ENCODE measurements around the gene FBXO36. TPM values are rescaled to one million over a fixed set of nuclear protein-coding genes. Genes with fewer than 3 reads are reported as not detected.

Gene FBXO36
- total and polyA plus RNA-seq, 2 donors (not counting 1 experiment from before 2014, with no cell fraction given) = 0.49 to 1.5 TPM

- no peaks in the 10 kb centered on the region for H3K27me3 ChIP-seq (replicated peaks in 1 of 4; ENCODE audit: control extremely low read depth in 1 of 4, control insufficient read depth in 3 of 4, insufficient read depth in 4 of 4, low read length in 3 of 4)
- peaks cover 0 to 3% of the 10 kb centered on the region in 2 donors for H3K4me1 ChIP-seq (ENCODE audit: control insufficient read depth in 2 of 2, insufficient read depth in 2 of 2, low read length in 2 of 2)
- WGBS (ENCODE audit: insufficient coverage) = no CpG with 5 or more reads among the region's 1 CpG
- ChIA-PET POLR2A (no interaction called here), CTCF (no interaction called here)
- Mint-ChIP-seq H3K9me3 (ENCODE audit: insufficient read depth) (no peaks in the 10 kb centered on the region), H3K27me3 (no peaks in the 10 kb centered on the region), H3K27ac (peak overlapping the region; percentile 15), H3K4me1 (peaks cover 49% of the 10 kb centered on the region), H3K4me3 (no peak overlapping the region)
- no peak overlapping the region for H3K4me3 ChIP-seq (ENCODE audit: control extremely low read depth in 1 of 5, extremely low read depth in 1 of 5, insufficient read depth in 1 of 5, low read depth in 2 of 5, low read length in 4 of 5)
- DNase-seq = no peak
- intact Hi-C loops (cut with micrococcal nuclease) = no loop called here
- peaks cover 0 to 12% of the 10 kb centered on the region in 2 experiments for H3K36me3 ChIP-seq (replicated peaks in 1 of 2; ENCODE audit: control extremely low read depth in 1 of 2, control insufficient read depth in 1 of 2, extremely low read depth in 1 of 2, insufficient read depth in 2 of 2, low read length in 1 of 2)
- ATAC-seq (ENCODE audit: low read depth) = no peak
- H3K9ac ChIP-seq (ENCODE audit: low read length) = no peak overlapping the region
- H3K27ac ChIP-seq (ENCODE audit: low read length in 2 of 2) = no peak overlapping the region
- peaks cover 99% of the 10 kb centered on the region for H3K79me2 ChIP-seq (ENCODE audit: control insufficient read depth, insufficient read depth, low read length)
- H3K4me2 ChIP-seq (replicated peaks; ENCODE audit: low read depth, low read length, poor library complexity, severe bottlenecking) = no peak overlapping the region
- H3K9me3 ChIP-seq (ENCODE audit: control extremely low read depth in 1 of 3, control insufficient read depth in 2 of 3, insufficient read depth in 1 of 3, low read length in 2 of 3) = no peaks in the 10 kb centered on the region
- TF ChIP-seq EZH2 (IDR thresholded peaks at IDR 0.05; ENCODE audit: borderline replicate concordance, insufficient read depth, low read depth, low read length, poor library complexity, severe bottlenecking) (no peak), CTCF (IDR thresholded peaks at IDR 0.05) (no peak)
- H2AFZ ChIP-seq (ENCODE audit: insufficient read depth, low read depth, low read length, poor library complexity, severe bottlenecking) = no peak overlapping the region
- peaks cover 65% of the 10 kb centered on the region for H4K20me1 ChIP-seq (ENCODE audit: control insufficient read depth, insufficient read depth, low read length, poor library complexity, severe bottlenecking)
These were observed 25.4 kb upstream of the FBXO36 start for GRCh38 chr2:229896857-229897256.

- Histone ChIP-seq H3K4me3 (ENCODE audit: control extremely low read depth in 1 of 5, extremely low read depth in 1 of 5, insufficient read depth in 1 of 5, low read depth in 2 of 5, low read length in 4 of 5) (no peak overlapping the region), H3K9me3 (ENCODE audit: control extremely low read depth in 1 of 3, control insufficient read depth in 2 of 3, insufficient read depth in 1 of 3, low read length in 2 of 3) (no peaks in the 10 kb centered on the region), H3K4me2 (replicated peaks; ENCODE audit: low read depth, low read length, poor library complexity, severe bottlenecking) (no peak overlapping the region), H3K4me1 (ENCODE audit: control insufficient read depth in 2 of 2, insufficient read depth in 2 of 2, low read length in 2 of 2) (peaks cover 0 to 3% of the 10 kb centered on the region in 2 donors), H3K9ac (ENCODE audit: low read length) (no peak overlapping the region), H4K20me1 (ENCODE audit: control insufficient read depth, insufficient read depth, low read length, poor library complexity, severe bottlenecking) (peaks cover 64% of the 10 kb centered on the region), H3K27me3 (replicated peaks in 1 of 4; ENCODE audit: control extremely low read depth in 1 of 4, control insufficient read depth in 3 of 4, insufficient read depth in 4 of 4, low read length in 3 of 4) (no peaks in the 10 kb centered on the region), H3K79me2 (ENCODE audit: control insufficient read depth, insufficient read depth, low read length) (peaks cover 99% of the 10 kb centered on the region), H2AFZ (ENCODE audit: insufficient read depth, low read depth, low read length, poor library complexity, severe bottlenecking) (no peak overlapping the region), H3K36me3 (replicated peaks in 1 of 2; ENCODE audit: control extremely low read depth in 1 of 2, control insufficient read depth in 1 of 2, extremely low read depth in 1 of 2, insufficient read depth in 2 of 2, low read length in 1 of 2) (peaks cover 0 to 13% of the 10 kb centered on the region in 2 experiments), H3K27ac (ENCODE audit: low read length in 2 of 2) (no peak overlapping the region)
- ChIA-PET CTCF (interaction anchor here (0.8 to 1.5 kb wide), 2 partner anchors 12 to 98 kb away, joined by 3 read pairs; no protein-coding TSS in a partner anchor), POLR2A (no interaction called here)
- H3K27me3 Mint-ChIP-seq = no peaks in the 10 kb centered on the region
- intact Hi-C loops (cut with micrococcal nuclease) = no loop called here
- no peak overlapping the region for H3K27ac Mint-ChIP-seq
- ATAC-seq (ENCODE audit: low read depth) (no peak), DNase-seq (no peak)
- H3K4me1 Mint-ChIP-seq = peaks cover 37% of the 10 kb centered on the region
- H3K4me3 Mint-ChIP-seq = no peak overlapping the region
- no CpG with 5 or more reads among the region's 3 CpGs for WGBS (ENCODE audit: insufficient coverage)
- H3K9me3 Mint-ChIP-seq (ENCODE audit: insufficient read depth) = no peaks in the 10 kb centered on the region
- TF ChIP-seq CTCF (IDR thresholded peaks at IDR 0.05) (no peak), EZH2 (IDR thresholded peaks at IDR 0.05; ENCODE audit: borderline replicate concordance, insufficient read depth, low read depth, low read length, poor library complexity, severe bottlenecking) (no peak)
These were observed 22.7 kb upstream of the FBXO36 start for GRCh38 chr2:229899604-229900003.
